ENCODE results near the gene EXOSC9.

DNA sequence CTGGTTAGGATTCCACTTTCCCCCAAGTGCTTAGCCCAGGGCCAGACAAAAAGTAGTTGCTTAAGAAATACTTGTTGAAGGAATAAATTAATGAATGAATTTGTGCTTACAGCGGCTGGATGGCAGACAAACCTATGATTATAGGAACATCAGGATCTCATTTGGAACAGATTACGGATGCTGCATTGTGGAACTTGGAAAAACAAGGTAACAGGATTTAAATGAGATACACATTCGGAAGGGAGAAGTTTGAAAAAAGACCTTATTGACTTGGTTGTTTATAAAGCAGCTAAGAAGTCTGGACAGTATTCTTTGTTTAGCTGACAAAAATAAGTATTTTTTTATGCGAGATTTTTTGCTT is 572 bp downstream of the EXOSC9 start:
- TF ChIP-seq CTCF (conservative IDR thresholded peaks at IDR 0.05 in 1 of 2, IDR thresholded peaks at IDR 0.05 in 1 of 2; ENCODE audit: extremely low read depth in 1 of 2, insufficient read depth in 1 of 2, low read depth in 1 of 2, low read length in 2 of 2), result no peak
- no peak for TF ChIP-seq EZH2 (IDR thresholded peaks at IDR 0.05; ENCODE audit: borderline replicate concordance, low read length)

All from mammary epithelial cell (primary cell).